Epithelial cell of esophagus (primary cell): Measurements from ENCODE around the gene ZNF506.

ENCODE experiments used
- DNase-seq: peaks from one replicate; pipeline ENCODE4 v3.0.0; 2010; ENCODE audit warnings: low read depth
- H3K4me3 ChIP-seq: 2 replicates; pipeline ENCODE4 v1.5.1; 2011; ENCODE audit warnings: mild to moderate bottlenecking, low read length, control low read depth
- TF ChIP-seq, protein P1 (sequence below): IDR thresholded peaks from 2 replicates; pipeline ENCODE4 v1.5.1; 2011; ENCODE audit warnings: low read depth, mild to moderate bottlenecking, low read length, control low read depth, inconsistent platforms; ENCODE audit not compliant: insufficient read depth; ENCODE audit errors: missing control alignments

Gene ZNF506

GRCh38 chr19:19752760-19753403 is 68.7 kb downstream of the ZNF506 start:
- H3K4me3 ChIP-seq, result no peak overlapping the region
- TF ChIP-seq, protein P1, sequence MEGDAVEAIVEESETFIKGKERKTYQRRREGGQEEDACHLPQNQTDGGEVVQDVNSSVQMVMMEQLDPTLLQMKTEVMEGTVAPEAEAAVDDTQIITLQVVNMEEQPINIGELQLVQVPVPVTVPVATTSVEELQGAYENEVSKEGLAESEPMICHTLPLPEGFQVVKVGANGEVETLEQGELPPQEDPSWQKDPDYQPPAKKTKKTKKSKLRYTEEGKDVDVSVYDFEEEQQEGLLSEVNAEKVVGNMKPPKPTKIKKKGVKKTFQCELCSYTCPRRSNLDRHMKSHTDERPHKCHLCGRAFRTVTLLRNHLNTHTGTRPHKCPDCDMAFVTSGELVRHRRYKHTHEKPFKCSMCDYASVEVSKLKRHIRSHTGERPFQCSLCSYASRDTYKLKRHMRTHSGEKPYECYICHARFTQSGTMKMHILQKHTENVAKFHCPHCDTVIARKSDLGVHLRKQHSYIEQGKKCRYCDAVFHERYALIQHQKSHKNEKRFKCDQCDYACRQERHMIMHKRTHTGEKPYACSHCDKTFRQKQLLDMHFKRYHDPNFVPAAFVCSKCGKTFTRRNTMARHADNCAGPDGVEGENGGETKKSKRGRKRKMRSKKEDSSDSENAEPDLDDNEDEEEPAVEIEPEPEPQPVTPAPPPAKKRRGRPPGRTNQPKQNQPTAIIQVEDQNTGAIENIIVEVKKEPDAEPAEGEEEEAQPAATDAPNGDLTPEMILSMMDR, result no peak

GRCh38 chr19:19751846-19752245 is 69.7 kb downstream of the ZNF506 start:
- TF ChIP-seq, protein P1, result no peak
- DNase-seq, result no peak
- no peak overlapping the region for H3K4me3 ChIP-seq

More at GRCh38 chr19:19752760-19753403, 68.7 kb downstream of the ZNF506 start:
- no peak for DNase-seq

GRCh38 chr19:19750842-19751790 is 70.4 kb downstream of the ZNF506 start:
- TF ChIP-seq, protein P1, result no peak
- H3K4me3 ChIP-seq, result no peak overlapping the region
- peak; percentile 28 for DNase-seq

GRCh38 chr19:19749908-19750841 is 71.4 kb downstream of the ZNF506 start:
- DNase-seq, result no peak
- TF ChIP-seq, protein P1, result no peak

GRCh38 chr19:19749117-19749907 is 72.2 kb downstream of the ZNF506 start:
- TF ChIP-seq, protein P1, result no peak
- H3K4me3 ChIP-seq, result no peak overlapping the region

More at GRCh38 chr19:19749908-19750841, 71.4 kb downstream of the ZNF506 start:
- no peak overlapping the region for H3K4me3 ChIP-seq

GRCh38 chr19:19748249-19748938 is 73.2 kb downstream of the ZNF506 start:
- DNase-seq, result no peak
- TF ChIP-seq, protein P1, result no peak
- H3K4me3 ChIP-seq, result no peak overlapping the region

More at GRCh38 chr19:19749117-19749907, 72.2 kb downstream of the ZNF506 start:
- no peak for DNase-seq
